DND-41 (cell line): Measurements from ENCODE around the gene HYKK.
A peak's percentile ranks its signal among the peaks of the same experiment; 100 is the strongest.
"Not testable (repeated sequence)": the region's sequence is repeated elsewhere in the genome, so short reads cannot be mapped to it uniquely, and the experiment has no call there.

Experiments used
- ATAC-seq: fragments of 200-7000 bp; cut with Tn5 transposase; 3 replicates; pipeline ENCODE4 v1.9.1; 2021; ENCODE audit warnings: low read depth; ENCODE audit not compliant: insufficient read depth
- DNase-seq: peaks from one replicate; pipeline ENCODE4 v3.0.0-alpha.2; 2020
- H2AFZ ChIP-seq: 2 replicates; pipeline ENCODE4 v1.6.0; 2012; ENCODE audit warnings: low read depth, low read length
- H3K27ac ChIP-seq: 2 replicates; pipeline ENCODE4 v1.5.1; 2012; ENCODE audit warnings: low read length, inconsistent platforms
- H3K27me3 ChIP-seq: fragments of 200-600 bp; sonication (generic); 2 replicates; pipeline ENCODE4 v1.6.0; 2012; ENCODE audit warnings: low read length, mild to moderate bottlenecking, inconsistent platforms; ENCODE audit not compliant: insufficient read depth, poor library complexity
- H3K36me3 ChIP-seq: 2 replicates; pipeline ENCODE4 v1.5.1; 2012; ENCODE audit warnings: low read length, inconsistent platforms; ENCODE audit not compliant: insufficient read depth
- H3K4me1 ChIP-seq: 2 replicates; pipeline ENCODE4 v1.5.1; 2012; ENCODE audit warnings: mild to moderate bottlenecking, low read length; ENCODE audit not compliant: insufficient read depth
- H3K4me2 ChIP-seq: 2 replicates; pipeline ENCODE4 v1.6.0; 2012; ENCODE audit warnings: mild to moderate bottlenecking, moderate library complexity, low read length, inconsistent platforms; ENCODE audit not compliant: insufficient read depth
- H3K4me3 ChIP-seq, 2 experiments: fragments of 200-600 bp in 1 of 2; shearing (Covaris generic) in 1 of 2; 2 replicates each; pipeline ENCODE4 v1.5.1; 2012 to 2016; ENCODE audit warnings: inconsistent platforms in 2 of 2, low read length in 2 of 2, mild to moderate bottlenecking in 2 of 2, low read depth in 1 of 2, moderate library complexity in 1 of 2
- H3K79me2 ChIP-seq: 2 replicates; pipeline ENCODE4 v1.6.0; 2012; ENCODE audit warnings: low read length, inconsistent platforms; ENCODE audit not compliant: insufficient read depth
- H3K9ac ChIP-seq: 2 replicates; pipeline ENCODE4 v1.6.0; 2012; ENCODE audit warnings: low read depth, mild to moderate bottlenecking, inconsistent platforms, low read length, moderate library complexity
- H3K9me3 ChIP-seq: 2 replicates; pipeline ENCODE4 v1.5.1; 2012; ENCODE audit warnings: low read length, moderate library complexity, mild to moderate bottlenecking, inconsistent platforms; ENCODE audit not compliant: insufficient read depth, severe bottlenecking
- H4K20me1 ChIP-seq: 2 replicates; pipeline ENCODE4 v1.6.0; 2012; ENCODE audit warnings: low read length; ENCODE audit not compliant: insufficient read depth
- EZH2 ChIP-seq: IDR thresholded peaks from 3 replicates; pipeline ENCODE4 v1.6.1; 2012; ENCODE audit warnings: borderline replicate concordance, low read depth, mild to moderate bottlenecking, moderate library complexity, low read length, inconsistent platforms; ENCODE audit not compliant: severe bottlenecking
- TF ChIP-seq, protein P1 (sequence below): IDR thresholded peaks from 2 replicates; pipeline ENCODE4 v1.5.1; 2012; ENCODE audit warnings: borderline replicate concordance, low read length, moderate library complexity, mild to moderate bottlenecking; ENCODE audit not compliant: poor library complexity, severe bottlenecking; ENCODE audit errors: extremely low read depth

The HYKK gene

GRCh38 chr15:78552597-78552996 is 45.2 kb downstream of the HYKK start:
- no peak for DNase-seq
- no peak overlapping the region for H3K4me3 ChIP-seq
- H3K27me3 ChIP-seq: no peaks in the 10 kb centered on the region
- no peaks in the 10 kb centered on the region for H3K79me2 ChIP-seq
- H3K9ac ChIP-seq: no peak overlapping the region
- H3K27ac ChIP-seq: no peak overlapping the region
- H4K20me1 ChIP-seq: 0 out of 2 replicates have a peak, but pooled peaks cover 6% of the 10 kb centered on the region
- H2AFZ ChIP-seq: no peak overlapping the region
- no peaks in the 10 kb centered on the region for H3K9me3 ChIP-seq
- TF ChIP-seq, protein P1, sequence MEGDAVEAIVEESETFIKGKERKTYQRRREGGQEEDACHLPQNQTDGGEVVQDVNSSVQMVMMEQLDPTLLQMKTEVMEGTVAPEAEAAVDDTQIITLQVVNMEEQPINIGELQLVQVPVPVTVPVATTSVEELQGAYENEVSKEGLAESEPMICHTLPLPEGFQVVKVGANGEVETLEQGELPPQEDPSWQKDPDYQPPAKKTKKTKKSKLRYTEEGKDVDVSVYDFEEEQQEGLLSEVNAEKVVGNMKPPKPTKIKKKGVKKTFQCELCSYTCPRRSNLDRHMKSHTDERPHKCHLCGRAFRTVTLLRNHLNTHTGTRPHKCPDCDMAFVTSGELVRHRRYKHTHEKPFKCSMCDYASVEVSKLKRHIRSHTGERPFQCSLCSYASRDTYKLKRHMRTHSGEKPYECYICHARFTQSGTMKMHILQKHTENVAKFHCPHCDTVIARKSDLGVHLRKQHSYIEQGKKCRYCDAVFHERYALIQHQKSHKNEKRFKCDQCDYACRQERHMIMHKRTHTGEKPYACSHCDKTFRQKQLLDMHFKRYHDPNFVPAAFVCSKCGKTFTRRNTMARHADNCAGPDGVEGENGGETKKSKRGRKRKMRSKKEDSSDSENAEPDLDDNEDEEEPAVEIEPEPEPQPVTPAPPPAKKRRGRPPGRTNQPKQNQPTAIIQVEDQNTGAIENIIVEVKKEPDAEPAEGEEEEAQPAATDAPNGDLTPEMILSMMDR: no peak
- no peak for TF ChIP-seq EZH2
- peak; percentile 29; the same call in 2 of the 3 replicates for ATAC-seq
- H3K4me1 ChIP-seq: no peaks in the 10 kb centered on the region
- peaks cover 32% of the 10 kb centered on the region for H3K36me3 ChIP-seq
- no peak overlapping the region for H3K4me2 ChIP-seq

DNA sequence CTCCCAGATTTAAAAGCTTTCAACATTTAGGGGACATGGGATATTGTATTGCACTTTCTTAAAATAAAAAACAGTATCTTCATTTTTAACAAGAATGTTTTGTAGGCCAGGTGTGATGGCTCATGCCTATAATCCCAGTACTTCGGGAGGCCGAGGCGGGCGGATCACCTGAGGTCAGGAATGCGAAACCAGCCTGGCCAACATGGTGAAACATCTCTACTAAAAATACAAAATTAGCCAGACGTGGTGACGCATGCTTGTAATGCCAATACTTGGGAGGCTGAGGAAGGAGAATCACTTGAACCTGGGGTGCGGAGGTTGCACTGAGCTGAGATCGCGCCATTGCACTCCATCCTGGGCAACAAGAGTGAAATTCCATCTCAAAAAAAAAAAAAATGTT is 52.8 kb downstream of the HYKK start:
- H3K79me2 ChIP-seq, H4K20me1 ChIP-seq, ATAC-seq, H3K9me3 ChIP-seq, H3K36me3 ChIP-seq, H3K27ac ChIP-seq, H3K9ac ChIP-seq, H3K27me3 ChIP-seq, H3K4me1 ChIP-seq, H2AFZ ChIP-seq, H3K4me3 ChIP-seq, H3K4me2 ChIP-seq, DNase-seq: not testable (repeated sequence)

DNA sequence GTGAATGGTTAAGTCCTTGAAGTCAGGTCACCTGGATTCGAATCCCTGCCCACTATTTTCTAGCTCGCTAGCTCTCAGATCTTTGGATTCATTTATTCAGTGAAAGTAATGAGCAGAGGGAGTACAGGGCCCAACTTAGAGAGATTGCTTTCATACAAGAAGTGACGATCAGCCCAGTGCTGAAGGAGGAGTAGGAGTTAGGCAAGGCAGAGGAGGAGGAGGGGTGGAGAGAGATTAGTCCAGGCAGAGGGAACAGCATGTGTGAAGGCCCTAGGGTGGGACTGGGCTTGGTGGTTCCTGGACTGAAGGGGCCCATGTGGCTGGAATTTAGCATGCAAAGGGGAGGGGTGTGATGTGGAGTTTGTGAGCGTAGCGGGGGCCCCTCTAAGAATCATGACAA is 54.1 kb downstream of the HYKK start:
- H3K4me2 ChIP-seq: no peak overlapping the region
- no peaks in the 10 kb centered on the region for H3K9me3 ChIP-seq
- no peaks in the 10 kb centered on the region for H3K79me2 ChIP-seq
- DNase-seq (no peak), ATAC-seq (no peak)
- no peaks in the 10 kb centered on the region for H3K36me3 ChIP-seq
- H3K27me3 ChIP-seq: peaks cover 6% of the 10 kb centered on the region
- H4K20me1 ChIP-seq: no peaks in the 10 kb centered on the region
- H2AFZ ChIP-seq: no peak overlapping the region
- H3K4me3 ChIP-seq: no peak overlapping the region
- TF ChIP-seq, protein P1: no peak
- no peak for TF ChIP-seq EZH2
- H3K4me1 ChIP-seq: peaks cover 20% of the 10 kb centered on the region
- no peak overlapping the region for H3K9ac ChIP-seq
- H3K27ac ChIP-seq: no peak overlapping the region

DNA sequence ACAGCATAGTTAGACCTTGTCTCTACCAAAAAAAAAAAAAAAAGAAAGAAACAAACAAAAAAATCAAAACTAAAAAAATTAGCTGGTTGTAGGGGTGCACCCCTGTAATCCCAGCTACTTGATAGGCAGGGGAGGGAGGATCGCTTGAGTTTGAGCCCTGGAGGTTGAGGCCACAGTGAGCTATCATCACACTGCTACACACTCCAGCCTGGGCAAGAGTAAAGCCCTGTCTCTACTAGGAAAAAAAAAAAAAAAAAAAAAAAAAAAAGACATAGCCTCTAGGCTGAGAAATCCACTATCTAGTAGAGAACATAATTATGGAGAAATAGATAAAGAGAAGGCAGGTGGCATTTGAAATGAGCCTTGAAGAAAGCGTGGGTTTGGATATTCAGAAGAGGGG is 55.7 kb downstream of the HYKK start:
- H3K4me2 ChIP-seq: no peak overlapping the region

More for the DNA sequence above, 55.7 kb downstream of the HYKK start:
- H3K79me2 ChIP-seq: no peaks in the 10 kb centered on the region
- ATAC-seq: no peak
- H3K4me1 ChIP-seq: peaks cover 31% of the 10 kb centered on the region
- no peaks in the 10 kb centered on the region for H3K9me3 ChIP-seq
- peaks cover 6% of the 10 kb centered on the region for H3K27me3 ChIP-seq
- no peak for DNase-seq
- H3K9ac ChIP-seq: no peak overlapping the region
- H3K4me3 ChIP-seq: no peak overlapping the region
- H4K20me1 ChIP-seq: no peaks in the 10 kb centered on the region
- no peak overlapping the region for H2AFZ ChIP-seq
- H3K27ac ChIP-seq: no peak overlapping the region
- TF ChIP-seq, protein P1: no peak
- TF ChIP-seq EZH2: no peak
- H3K36me3 ChIP-seq: no peaks in the 10 kb centered on the region
